Ecto neural progenitor cell (in vitro differentiated cells): Measurements from ENCODE around the gene FAM162B.
"Not testable (repeated sequence)": the region's sequence is repeated elsewhere in the genome, so short reads cannot be mapped to it uniquely, and the experiment has no call there.

Source experiments
- DNase-seq: peaks from one replicate; pipeline ENCODE4 v3.0.0-alpha.2; 2018; ENCODE audit warnings: low spot score

Gene FAM162B

GRCh38 chr6:116726947-116727346 lies 38.6 kb downstream of the FAM162B start:
- no peak for DNase-seq

GRCh38 chr6:116714761-116715160 lies 50.8 kb downstream of the FAM162B start:
- DNase-seq: no peak

GRCh38 chr6:116714296-116714695 lies 51.2 kb downstream of the FAM162B start:
- DNase-seq: no peak

- DNase-seq: no peak
These were observed 59.6 kb downstream of the FAM162B start for GRCh38 chr6:116705917-116706316.

GRCh38 chr6:116703888-116704287 lies 61.6 kb downstream of the FAM162B start:
- DNase-seq: not testable (repeated sequence)
